ENCODE results near the gene CREG2.

The CREG2 gene

DNA sequence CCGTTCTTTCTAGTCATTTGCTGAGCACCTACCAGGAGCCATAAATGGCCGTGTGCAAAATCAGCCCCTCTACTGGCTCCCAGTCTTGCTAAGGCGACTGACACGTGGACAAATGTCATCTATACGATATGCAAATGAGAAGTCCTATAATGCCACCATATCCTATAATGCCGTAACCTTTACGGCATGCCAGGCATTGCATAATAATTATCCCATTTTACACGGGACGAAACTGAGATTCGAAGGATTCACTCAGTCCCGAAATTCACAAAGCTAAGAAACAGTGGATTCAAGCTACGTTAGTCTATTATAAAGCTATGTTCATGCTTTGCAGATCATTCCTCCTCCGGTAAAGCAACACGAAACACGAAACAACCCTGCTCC lies 44.7 kb downstream of the CREG2 start:
- Histone ChIP-seq H3K27me3 (ENCODE audit: low read depth, low read length) (no peaks in the 10 kb centered on the region), H2AFZ (ENCODE audit: low read depth, low read length) (no peak overlapping the region), H4K20me1 (ENCODE audit: insufficient read depth, low read length) (no peaks in the 10 kb centered on the region), H3K4me2 (ENCODE audit: low read length) (peak overlapping the region; percentile 69), H3K4me1 (ENCODE audit: low read length) (peaks cover 9% of the 10 kb centered on the region), H3K9me3 (ENCODE audit: insufficient read depth, low read length) (no peaks in the 10 kb centered on the region), H3K4me3 (ENCODE audit: low read length) (no peak overlapping the region), H3K79me2 (ENCODE audit: low read length) (no peaks in the 10 kb centered on the region), H3K9ac (ENCODE audit: low read length) (no peak overlapping the region), H3K36me3 (replicated peaks; ENCODE audit: low read depth, low read length) (no peaks in the 10 kb centered on the region), H3K27ac (ENCODE audit: low read length) (no peak overlapping the region)
- no peak for TF ChIP-seq EZH2phosphoT487 (IDR thresholded peaks at IDR 0.05; ENCODE audit: low read depth)
- TF ChIP-seq, protein P1, sequence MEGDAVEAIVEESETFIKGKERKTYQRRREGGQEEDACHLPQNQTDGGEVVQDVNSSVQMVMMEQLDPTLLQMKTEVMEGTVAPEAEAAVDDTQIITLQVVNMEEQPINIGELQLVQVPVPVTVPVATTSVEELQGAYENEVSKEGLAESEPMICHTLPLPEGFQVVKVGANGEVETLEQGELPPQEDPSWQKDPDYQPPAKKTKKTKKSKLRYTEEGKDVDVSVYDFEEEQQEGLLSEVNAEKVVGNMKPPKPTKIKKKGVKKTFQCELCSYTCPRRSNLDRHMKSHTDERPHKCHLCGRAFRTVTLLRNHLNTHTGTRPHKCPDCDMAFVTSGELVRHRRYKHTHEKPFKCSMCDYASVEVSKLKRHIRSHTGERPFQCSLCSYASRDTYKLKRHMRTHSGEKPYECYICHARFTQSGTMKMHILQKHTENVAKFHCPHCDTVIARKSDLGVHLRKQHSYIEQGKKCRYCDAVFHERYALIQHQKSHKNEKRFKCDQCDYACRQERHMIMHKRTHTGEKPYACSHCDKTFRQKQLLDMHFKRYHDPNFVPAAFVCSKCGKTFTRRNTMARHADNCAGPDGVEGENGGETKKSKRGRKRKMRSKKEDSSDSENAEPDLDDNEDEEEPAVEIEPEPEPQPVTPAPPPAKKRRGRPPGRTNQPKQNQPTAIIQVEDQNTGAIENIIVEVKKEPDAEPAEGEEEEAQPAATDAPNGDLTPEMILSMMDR (IDR thresholded peaks at IDR 0.05; ENCODE audit: low read depth, low read length), result no peak

DNA sequence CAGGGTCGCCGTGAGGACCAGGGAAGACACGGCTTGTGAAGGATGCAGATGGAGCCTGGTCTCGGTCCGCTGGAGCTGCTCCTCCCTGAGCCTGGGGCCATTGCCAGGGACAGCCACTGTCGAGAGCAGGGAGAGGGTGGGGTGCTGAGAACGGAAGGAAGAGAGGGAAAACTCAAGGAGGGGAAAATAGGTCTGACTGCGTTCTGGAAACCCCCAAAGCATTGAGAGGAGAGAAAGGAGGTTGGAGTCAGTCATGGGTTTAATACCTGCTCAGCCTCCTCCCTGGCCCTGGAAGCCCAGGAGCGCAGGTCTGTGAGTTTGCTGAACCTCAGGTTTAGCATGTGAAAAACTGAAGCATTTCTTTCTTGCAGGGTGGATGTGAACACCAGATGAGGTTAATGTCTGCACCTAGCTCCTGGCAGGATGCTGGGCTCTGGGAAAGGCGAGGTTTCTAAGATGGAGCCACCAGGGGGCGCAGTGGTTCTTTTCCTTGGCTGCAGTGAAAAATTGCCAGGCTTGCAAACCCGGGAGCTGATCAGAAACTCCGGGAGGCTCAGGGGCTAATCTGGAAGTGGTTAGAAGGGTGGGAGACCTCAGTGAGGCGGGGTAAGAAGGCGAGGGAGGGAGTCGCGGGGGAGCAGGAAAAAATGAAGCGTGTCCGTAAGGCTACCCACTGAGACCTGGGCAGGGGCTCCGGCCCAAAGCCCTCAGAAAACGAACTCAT lies 45.2 kb downstream of the CREG2 start:
- no peaks in the 10 kb centered on the region for H3K79me2 ChIP-seq (ENCODE audit: low read length)
- no peaks in the 10 kb centered on the region for H4K20me1 ChIP-seq (ENCODE audit: insufficient read depth, low read length)
- no peaks in the 10 kb centered on the region for H3K36me3 ChIP-seq (replicated peaks; ENCODE audit: low read depth, low read length)
- peak overlapping the region; percentile 61; the same call in 1 of the 2 replicates for H2AFZ ChIP-seq (ENCODE audit: low read depth, low read length)
- no peak overlapping the region for H3K27ac ChIP-seq (ENCODE audit: low read length)
- peak overlapping the region; percentile 64 for H3K4me3 ChIP-seq (ENCODE audit: low read length)
- 0 out of 2 replicates have a peak, but pooled peaks cover 2% of the 10 kb centered on the region for H3K27me3 ChIP-seq (ENCODE audit: low read depth, low read length)
- no peak overlapping the region for H3K9ac ChIP-seq (ENCODE audit: low read length)
- no peaks in the 10 kb centered on the region for H3K9me3 ChIP-seq (ENCODE audit: insufficient read depth, low read length)
- H3K4me2 ChIP-seq (ENCODE audit: low read length), result peak overlapping the region; percentile 69
- peaks cover 9% of the 10 kb centered on the region for H3K4me1 ChIP-seq (ENCODE audit: low read length)
- TF ChIP-seq EZH2phosphoT487 (IDR thresholded peaks at IDR 0.05; ENCODE audit: low read depth), result no peak
- TF ChIP-seq, protein P1 (IDR thresholded peaks at IDR 0.05; ENCODE audit: low read depth, low read length), result peak; percentile 90

DNA sequence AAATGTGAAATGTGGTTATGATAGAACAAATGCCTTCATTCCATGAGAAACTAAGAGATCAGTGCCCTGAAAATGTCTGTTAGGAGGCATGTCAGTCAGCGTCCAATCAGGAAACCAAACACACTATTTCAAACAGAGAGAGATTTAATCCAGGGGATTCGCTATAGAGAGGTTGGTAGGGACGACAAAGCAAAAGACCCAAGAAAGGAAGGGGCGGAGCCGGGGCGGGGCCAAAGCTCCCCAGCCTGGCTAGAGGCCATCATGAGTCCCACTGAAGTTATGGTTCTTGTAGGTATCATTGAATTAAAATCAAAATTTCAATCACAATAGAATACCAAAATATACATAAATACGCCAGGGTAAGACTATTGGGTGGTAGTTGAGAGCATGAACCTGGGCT lies 45.9 kb downstream of the CREG2 start:
- Histone ChIP-seq H3K27ac (ENCODE audit: low read length) (no peak overlapping the region), H3K27me3 (ENCODE audit: low read depth, low read length) (0 out of 2 replicates have a peak, but pooled peaks cover 2% of the 10 kb centered on the region), H4K20me1 (ENCODE audit: insufficient read depth, low read length) (no peaks in the 10 kb centered on the region), H3K4me1 (ENCODE audit: low read length) (peaks cover 9% of the 10 kb centered on the region), H3K4me3 (ENCODE audit: low read length) (peak overlapping the region; percentile 64), H3K9me3 (ENCODE audit: insufficient read depth, low read length) (no peaks in the 10 kb centered on the region), H3K9ac (ENCODE audit: low read length) (0 out of 2 replicates have a peak overlapping the region, but pooled peaks have one; percentile 14), H3K79me2 (ENCODE audit: low read length) (no peaks in the 10 kb centered on the region), H3K4me2 (ENCODE audit: low read length) (peak overlapping the region; percentile 69), H2AFZ (ENCODE audit: low read depth, low read length) (peak overlapping the region; percentile 61; the same call in 1 of the 2 replicates), H3K36me3 (replicated peaks; ENCODE audit: low read depth, low read length) (no peaks in the 10 kb centered on the region)
- no peak for TF ChIP-seq EZH2phosphoT487 (IDR thresholded peaks at IDR 0.05; ENCODE audit: low read depth)
- TF ChIP-seq, protein P1 (IDR thresholded peaks at IDR 0.05; ENCODE audit: low read depth, low read length), result no peak

DNA sequence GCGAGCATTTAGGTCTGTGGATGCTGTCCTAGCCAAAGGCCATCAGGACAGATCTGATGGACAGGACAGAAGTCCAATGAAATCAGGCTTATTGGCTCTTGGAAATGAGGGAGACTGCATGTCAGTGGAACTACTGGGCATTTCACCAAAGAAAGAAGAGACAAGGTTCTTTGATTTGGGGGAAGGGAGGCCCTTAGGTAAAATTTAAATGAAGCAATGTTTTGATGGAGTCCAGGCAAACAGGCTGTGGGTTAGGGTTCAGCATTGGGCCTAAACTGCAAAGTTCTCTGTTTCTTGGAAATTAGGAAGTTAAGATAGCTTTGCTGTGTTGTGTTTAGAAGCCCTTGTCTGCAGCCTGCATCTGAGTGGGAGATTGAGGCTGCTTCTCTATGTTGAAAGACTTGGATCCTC lies 47.2 kb downstream of the CREG2 start:
- Histone ChIP-seq H2AFZ (ENCODE audit: low read depth, low read length) (no peak overlapping the region), H3K4me1 (ENCODE audit: low read length) (peaks cover 9% of the 10 kb centered on the region), H3K27me3 (ENCODE audit: low read depth, low read length) (0 out of 2 replicates have a peak, but pooled peaks cover 2% of the 10 kb centered on the region), H3K4me3 (ENCODE audit: low read length) (no peak overlapping the region), H3K9me3 (ENCODE audit: insufficient read depth, low read length) (no peaks in the 10 kb centered on the region), H3K4me2 (ENCODE audit: low read length) (no peak overlapping the region), H3K27ac (ENCODE audit: low read length) (no peak overlapping the region), H4K20me1 (ENCODE audit: insufficient read depth, low read length) (no peaks in the 10 kb centered on the region), H3K79me2 (ENCODE audit: low read length) (no peaks in the 10 kb centered on the region), H3K9ac (ENCODE audit: low read length) (no peak overlapping the region), H3K36me3 (replicated peaks; ENCODE audit: low read depth, low read length) (no peaks in the 10 kb centered on the region)
- TF ChIP-seq EZH2phosphoT487 (IDR thresholded peaks at IDR 0.05; ENCODE audit: low read depth), result no peak
- TF ChIP-seq, protein P1 (IDR thresholded peaks at IDR 0.05; ENCODE audit: low read depth, low read length), result no peak
